ENCODE results near the gene MBNL1. TPM values are rescaled to one million over a fixed set of nuclear protein-coding genes. Genes with fewer than 3 reads are reported as not detected.
A peak's percentile ranks its signal among the peaks of the same experiment; 100 is the strongest.

MBNL1 gene
- polyA plus RNA-seq, 3 donors = 190 to 204 (median 191) TPM

GRCh38 chr3:152284906-152285305 is 16.2 kb downstream of the MBNL1 start:
- no CpG with 5 or more reads among the region's 3 CpGs for WGBS (ENCODE audit: insufficient coverage)
- no peak for DNase-seq
- TF ChIP-seq CTCF (IDR thresholded peaks at IDR 0.05) = no peak
- no peak overlapping the region for H2AFZ ChIP-seq (ENCODE audit: insufficient read depth, low read depth, low read length, poor library complexity, severe bottlenecking)
- H3K79me2 ChIP-seq (ENCODE audit: insufficient read depth, low read length) = peaks cover 97% of the 10 kb centered on the region
- Mint-ChIP-seq H3K9me3 (no peaks in the 10 kb centered on the region), H3K36me3 (peaks cover 3 to 5% of the 10 kb centered on the region in 2 donors), H3K4me1 (peaks cover 68% of the 10 kb centered on the region), H3K4me3 (no peak overlapping the region), H3K27ac (peak overlapping the region in 6 of 7 donors; percentile 22 to 88 (median 48)), H3K27me3 (ENCODE audit: low read depth in 3 of 3) (no peaks in the 10 kb centered on the region)
- H4K20me1 ChIP-seq (ENCODE audit: insufficient read depth, low read length) = peaks cover 96% of the 10 kb centered on the region
- H3K9ac ChIP-seq (ENCODE audit: insufficient read depth, low read length, poor library complexity, severe bottlenecking) = no peak overlapping the region
- no peaks in the 10 kb centered on the region for H3K27me3 ChIP-seq (ENCODE audit: control insufficient read depth in 2 of 2, insufficient read depth in 2 of 2, low read length in 2 of 2)
- H3K4me2 ChIP-seq (replicated peaks; ENCODE audit: extremely low read depth, low read length, poor library complexity, severe bottlenecking) = no peak overlapping the region
- H3K27ac ChIP-seq (ENCODE audit: low read depth in 1 of 2, low read length in 2 of 2) = peak overlapping the region in 1 of 2 donors; percentile 37
- H3K4me3 ChIP-seq (replicated peaks in 1 of 3; ENCODE audit: low read depth in 2 of 3, low read length in 3 of 3) = no peak overlapping the region
- intact Hi-C loops (cut with micrococcal nuclease) = no loop called here
- no peaks in the 10 kb centered on the region for H3K9me3 ChIP-seq (replicated peaks in 1 of 2; ENCODE audit: control insufficient read depth in 1 of 2, insufficient read depth in 1 of 2, low read length in 2 of 2)
- H3K4me1 ChIP-seq (ENCODE audit: control insufficient read depth in 1 of 2, insufficient read depth in 2 of 2, low read length in 2 of 2) = peaks cover 31 to 61% of the 10 kb centered on the region in 2 donors
- H3K36me3 ChIP-seq (replicated peaks in 1 of 2; ENCODE audit: control insufficient read depth in 1 of 2, insufficient read depth in 2 of 2, low read length in 2 of 2) = no peaks in the 10 kb centered on the region

DNA sequence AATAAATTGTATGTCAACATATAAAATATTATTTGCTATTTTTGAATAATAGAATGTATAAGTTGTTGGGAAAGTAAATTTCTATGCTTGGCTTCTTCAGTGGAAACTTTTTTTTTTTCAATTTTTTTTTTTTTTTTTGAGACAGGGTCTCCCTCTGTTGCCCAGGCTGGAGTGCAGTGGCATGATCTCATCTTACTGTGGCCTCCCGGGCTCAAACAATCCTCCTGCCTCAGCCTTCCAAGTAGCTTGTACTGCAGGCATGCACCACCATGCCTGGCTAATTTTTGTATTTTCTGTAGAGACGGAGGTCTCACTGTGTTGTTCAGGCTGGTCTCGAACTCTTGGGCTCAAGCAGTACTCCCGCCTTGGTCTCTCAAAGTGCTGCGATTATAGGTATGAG is 16.8 kb downstream of the MBNL1 start:
- DNase-seq = no peak
- WGBS (ENCODE audit: insufficient coverage) = 91% methylated on average over 3 of the region's 5 CpGs
- H3K4me3 ChIP-seq (replicated peaks in 1 of 3; ENCODE audit: low read depth in 2 of 3, low read length in 3 of 3) = no peak overlapping the region

More for the DNA sequence above, 16.8 kb downstream of the MBNL1 start:
- H2AFZ ChIP-seq (ENCODE audit: insufficient read depth, low read depth, low read length, poor library complexity, severe bottlenecking) = no peak overlapping the region
- H3K9me3 ChIP-seq (replicated peaks in 1 of 2; ENCODE audit: control insufficient read depth in 1 of 2, insufficient read depth in 1 of 2, low read length in 2 of 2) = no peaks in the 10 kb centered on the region
- Mint-ChIP-seq H3K36me3 (peaks cover under 1 to 2% of the 10 kb centered on the region in 2 donors), H3K27me3 (ENCODE audit: low read depth in 3 of 3) (no peaks in the 10 kb centered on the region), H3K4me3 (no peak overlapping the region), H3K9me3 (no peaks in the 10 kb centered on the region), H3K27ac (peak overlapping the region in 4 of 7 donors; percentile 10 to 79 (median 52)), H3K4me1 (peaks cover 68% of the 10 kb centered on the region)
- H3K36me3 ChIP-seq (replicated peaks in 1 of 2; ENCODE audit: control insufficient read depth in 1 of 2, insufficient read depth in 2 of 2, low read length in 2 of 2) = no peaks in the 10 kb centered on the region
- H3K9ac ChIP-seq (ENCODE audit: insufficient read depth, low read length, poor library complexity, severe bottlenecking) = no peak overlapping the region
- H3K27me3 ChIP-seq (ENCODE audit: control insufficient read depth in 2 of 2, insufficient read depth in 2 of 2, low read length in 2 of 2) = no peaks in the 10 kb centered on the region
- H3K27ac ChIP-seq (ENCODE audit: low read depth in 1 of 2, low read length in 2 of 2) = peak overlapping the region in 1 of 2 donors; percentile 37
- peaks cover 29 to 61% of the 10 kb centered on the region in 2 donors for H3K4me1 ChIP-seq (ENCODE audit: control insufficient read depth in 1 of 2, insufficient read depth in 2 of 2, low read length in 2 of 2)
- no peak overlapping the region for H3K4me2 ChIP-seq (replicated peaks; ENCODE audit: extremely low read depth, low read length, poor library complexity, severe bottlenecking)
- H3K79me2 ChIP-seq (ENCODE audit: insufficient read depth, low read length) = peaks cover 97% of the 10 kb centered on the region
- TF ChIP-seq CTCF (IDR thresholded peaks at IDR 0.05) = no peak
- H4K20me1 ChIP-seq (ENCODE audit: insufficient read depth, low read length) = peaks cover 96% of the 10 kb centered on the region
- intact Hi-C loops (cut with micrococcal nuclease) = no loop called here
